Activated CD4-positive, CD25-positive, alpha-beta regulatory T cell treated with anti-CD3 and anti-CD28 coated beads, Interleukin-2, amount 50 U/mL, for 16 hours (primary cell): ENCODE measurements around the gene GCDH.
A peak's percentile ranks its signal among the peaks of the same experiment; 100 is the strongest.
"Not testable (repeated sequence)": the region's sequence is repeated elsewhere in the genome, so short reads cannot be mapped to it uniquely, and the experiment has no call there.

Source experiments
- DNase-seq: peaks from one replicate; pipeline ENCODE4 v3.0.0-alpha.2; 2020; ENCODE audit warnings: low read depth, low spot score

GCDH gene

DNA sequence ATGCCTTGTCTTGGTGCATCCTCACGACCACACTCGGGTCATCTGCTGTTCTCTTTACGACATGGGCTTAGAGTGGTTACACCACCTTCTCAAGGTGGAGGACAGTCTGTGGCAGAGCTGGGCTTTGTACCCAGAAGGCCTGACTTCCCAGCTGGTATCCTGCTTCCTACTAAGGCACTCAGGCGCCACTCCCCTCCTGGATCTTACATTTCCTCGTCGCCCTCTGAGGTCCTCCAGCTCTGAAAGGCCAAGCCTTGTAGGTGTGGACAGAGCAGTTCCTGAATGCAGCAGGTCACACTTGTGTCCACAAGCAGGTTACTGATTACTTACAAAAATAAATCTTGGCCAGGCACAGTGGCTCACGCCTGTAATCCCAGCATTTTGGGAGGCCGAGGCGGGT, 16.2 kb downstream of the GCDH start:
- DNase-seq: no peak

DNA sequence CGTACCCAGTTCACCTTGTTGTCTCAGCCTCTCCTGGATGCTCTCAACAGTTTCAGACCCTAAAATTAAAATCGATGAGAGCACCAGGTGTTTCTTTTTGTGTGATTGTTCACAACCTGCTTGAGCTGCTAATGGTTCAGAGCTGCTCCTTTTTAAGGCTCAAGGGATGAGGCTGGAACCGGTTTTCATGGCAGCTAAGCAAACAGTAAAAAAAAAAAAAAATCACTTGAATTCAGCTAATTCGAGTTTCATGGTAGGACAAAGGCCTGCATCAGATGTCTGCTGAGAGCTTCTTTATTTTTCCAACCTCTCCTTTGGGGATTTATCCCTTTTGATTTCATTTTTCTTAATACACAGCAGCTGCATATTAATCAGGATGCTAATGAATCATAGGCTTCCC, 21.6 kb downstream of the GCDH start:
- no peak for DNase-seq

DNA sequence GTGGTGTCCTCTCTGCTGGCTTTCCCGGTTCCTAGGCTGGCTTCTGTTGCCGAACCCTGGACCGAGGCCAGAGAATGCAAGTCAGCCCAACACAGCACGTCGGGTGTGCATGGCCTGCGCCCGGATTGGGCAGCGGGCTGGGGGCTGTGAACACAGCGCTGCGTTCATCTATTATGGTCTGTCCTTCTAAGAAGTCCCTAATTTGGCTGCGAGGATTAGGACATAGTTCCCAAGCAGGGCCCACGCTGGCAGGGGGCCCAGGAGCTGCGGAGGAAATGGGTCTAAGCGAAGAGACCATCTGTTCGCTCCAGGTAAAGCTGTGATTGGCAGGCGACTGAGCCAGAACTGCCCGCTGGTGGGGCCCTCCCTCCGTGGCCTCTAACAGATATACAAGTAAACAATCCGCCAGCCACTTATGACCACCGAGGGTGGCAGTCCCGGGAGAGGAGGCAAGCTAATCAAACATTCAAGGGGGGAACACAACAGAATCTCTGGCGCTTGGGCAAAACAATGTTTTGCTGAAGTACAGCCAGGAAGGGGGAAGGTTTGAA, 22.1 kb downstream of the GCDH start:
- no peak for DNase-seq

DNA sequence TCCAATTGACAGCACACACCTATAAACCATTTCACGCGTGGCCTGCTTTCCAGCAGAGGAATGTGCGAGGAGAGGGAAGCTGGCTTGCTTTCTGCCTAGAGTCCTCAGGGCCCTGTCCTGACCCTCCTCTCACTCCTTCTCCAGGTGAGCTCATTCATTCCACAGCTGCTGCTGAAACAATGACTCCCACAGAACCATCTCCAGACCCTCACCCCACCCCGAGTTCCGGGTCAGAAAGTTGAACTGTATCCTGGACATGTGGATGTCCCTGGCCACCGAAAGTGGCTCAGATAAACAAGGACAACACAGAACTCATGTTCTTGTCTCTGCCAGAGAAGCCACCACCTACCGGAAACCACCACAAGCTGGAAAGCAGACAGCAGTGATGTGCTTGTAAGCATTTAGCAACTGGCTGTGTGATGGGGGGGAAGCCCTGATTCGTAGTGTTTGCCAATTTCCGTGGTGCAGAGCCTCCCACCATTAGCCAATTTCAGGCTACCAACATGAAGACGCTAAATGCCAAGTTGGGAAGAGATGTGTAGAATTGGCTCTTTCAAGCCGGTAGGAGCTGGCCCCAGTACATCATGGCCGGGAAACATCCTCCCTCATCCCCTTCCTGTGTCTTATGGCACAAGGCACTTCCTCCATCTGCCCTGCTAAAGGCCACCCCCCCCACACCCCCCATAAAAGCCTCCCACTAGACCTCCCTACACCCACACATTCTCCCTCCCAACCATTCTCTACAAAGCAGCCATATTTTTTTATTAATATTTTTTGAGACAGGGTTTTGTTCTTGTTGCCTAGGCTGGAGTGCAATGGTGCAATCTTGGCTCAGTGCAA, 23.1 kb downstream of the GCDH start:
- DNase-seq: no peak

DNA sequence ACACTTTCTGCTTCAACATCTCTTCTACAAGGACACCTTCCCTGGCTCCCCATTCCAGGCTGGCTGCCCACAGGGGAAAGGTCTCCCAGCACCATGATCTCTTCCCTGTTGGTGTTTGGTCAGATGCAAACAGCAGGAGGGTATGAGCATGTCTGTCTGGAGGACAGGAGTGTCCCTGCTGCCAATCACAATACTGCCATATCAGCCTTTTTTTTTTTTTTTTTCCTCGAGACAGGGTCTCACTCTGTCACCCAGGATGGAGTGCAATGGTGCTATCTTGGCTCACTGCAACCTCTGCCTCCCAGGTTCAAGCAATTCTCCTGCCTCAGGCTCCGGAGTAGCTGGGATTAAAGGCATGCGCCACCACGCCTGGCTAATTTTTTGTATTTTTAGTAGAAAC, 24.9 kb downstream of the GCDH start:
- DNase-seq: not testable (repeated sequence)

DNA sequence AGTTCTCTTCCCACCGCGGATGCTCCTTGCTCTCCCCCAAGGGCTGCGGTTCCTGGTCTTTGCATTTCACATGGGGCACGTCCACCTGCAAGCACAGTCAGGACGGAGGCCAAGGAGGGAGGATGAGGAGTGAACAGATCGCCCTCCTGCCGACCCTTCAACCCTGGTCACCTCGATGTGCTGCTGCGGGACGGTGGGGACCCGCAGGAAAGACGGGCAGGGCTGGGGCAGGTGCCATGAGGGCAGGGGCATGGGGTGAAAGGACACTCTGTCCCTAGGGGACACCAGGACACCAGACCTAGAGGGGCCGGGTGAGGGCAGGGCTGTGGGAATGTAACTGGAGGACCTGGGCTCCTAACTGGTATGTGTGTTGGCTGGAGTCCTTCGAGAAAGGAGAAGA, 27.3 kb downstream of the GCDH start:
- DNase-seq: no peak

DNA sequence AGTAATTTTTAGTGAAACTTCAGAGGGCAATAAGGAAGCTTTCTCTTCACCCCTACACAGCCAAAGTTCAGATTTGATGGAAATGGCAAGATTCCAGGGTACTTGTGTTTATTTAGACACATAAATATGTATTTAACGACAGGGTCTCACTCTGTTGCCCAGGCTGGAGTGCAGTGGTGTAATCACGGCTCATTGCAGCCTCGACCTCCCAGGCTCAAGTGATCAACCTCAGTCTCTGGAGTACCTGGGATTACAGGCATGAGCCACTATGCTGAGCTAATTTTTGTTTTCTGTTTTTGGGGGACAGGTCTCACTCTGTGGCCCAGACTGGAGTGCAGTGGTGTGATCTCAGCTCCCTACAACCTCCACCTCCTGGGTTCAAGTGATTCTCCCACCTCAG, 30.1 kb downstream of the GCDH start:
- no peak for DNase-seq

DNA sequence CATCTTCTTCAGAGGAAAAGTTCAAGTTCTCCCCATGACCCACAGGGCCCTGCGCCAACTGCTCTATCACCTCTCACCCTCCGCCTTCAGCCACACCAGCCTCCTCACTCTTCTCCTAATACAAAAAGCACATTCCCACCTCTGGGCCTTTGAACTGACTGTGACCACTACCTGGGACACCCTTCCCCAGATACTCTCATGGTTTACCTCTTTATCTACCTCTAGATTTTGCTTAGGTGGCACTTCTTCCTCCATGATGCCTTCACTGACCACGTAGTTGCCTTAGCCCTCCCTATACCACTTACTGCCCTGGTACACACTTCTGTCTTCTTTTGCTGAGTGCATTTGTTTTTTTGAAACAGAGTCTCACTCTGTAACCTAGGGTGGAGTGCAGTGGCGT, 32.0 kb downstream of the GCDH start:
- DNase-seq: no peak

DNA sequence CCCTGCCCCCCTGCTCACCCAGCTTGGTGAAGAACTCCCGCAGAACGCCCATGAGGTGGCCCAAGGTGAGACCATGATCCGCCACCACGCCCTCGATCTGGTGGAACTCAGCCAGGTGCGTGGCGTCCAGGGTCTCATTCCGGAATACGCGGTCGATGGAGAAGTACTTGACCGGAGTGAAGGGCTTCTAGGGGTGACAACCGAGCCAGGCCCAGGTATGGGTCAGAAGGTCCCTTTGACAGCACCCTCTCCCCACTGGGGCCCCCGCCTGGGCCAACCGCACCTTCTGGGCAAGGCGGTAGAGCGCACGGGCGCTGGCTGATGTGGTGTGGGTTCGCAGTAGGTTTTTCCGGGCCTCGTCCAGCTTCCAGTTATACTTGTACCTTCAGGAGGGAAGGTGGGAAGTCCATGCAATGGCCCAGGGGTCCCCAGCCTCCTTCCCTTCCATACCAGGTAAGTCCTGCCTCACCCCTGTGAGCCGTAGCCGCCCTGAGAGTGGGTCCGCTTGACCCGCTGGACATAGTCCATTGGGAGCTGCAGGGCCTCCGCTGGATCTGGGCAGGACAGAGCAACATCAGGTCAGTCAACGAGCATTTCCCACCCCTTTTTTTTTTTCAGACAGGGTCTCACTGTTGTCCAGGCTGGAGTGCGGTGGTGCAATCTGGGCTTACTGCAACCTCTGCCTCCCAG, 33.8 kb downstream of the GCDH start:
- no peak for DNase-seq

DNA sequence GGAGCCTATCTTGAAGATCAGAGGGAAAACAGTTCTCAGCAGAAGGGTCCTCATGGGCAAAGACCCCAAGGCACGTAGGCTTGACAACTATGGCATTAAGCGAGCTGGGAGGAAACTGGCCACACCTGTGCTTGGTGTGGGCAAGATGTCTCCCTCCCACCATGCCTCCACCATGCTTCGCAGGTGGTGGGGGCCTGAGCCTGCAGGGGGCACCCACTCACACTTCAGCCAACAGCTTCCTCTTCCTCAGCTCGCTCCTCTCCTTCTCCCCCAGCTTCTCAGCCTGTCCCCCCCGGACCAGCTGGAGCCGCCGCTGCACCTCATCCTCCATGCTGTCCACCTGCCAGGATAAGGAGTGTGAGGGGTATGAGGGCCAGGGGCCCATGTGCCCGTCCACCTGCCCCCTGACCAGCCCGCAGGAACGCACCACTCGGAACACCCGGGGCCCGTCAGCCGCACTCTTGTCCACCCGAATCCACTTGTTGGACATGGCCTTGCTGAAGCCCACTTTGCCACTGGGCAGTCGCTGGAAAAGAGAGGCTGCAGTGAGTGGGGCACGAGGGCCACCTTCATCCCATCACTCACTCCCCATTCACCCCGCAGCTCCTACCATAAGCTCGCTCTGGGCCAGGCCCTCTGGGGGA, 39.2 kb downstream of the GCDH start:
- no peak for DNase-seq

DNA sequence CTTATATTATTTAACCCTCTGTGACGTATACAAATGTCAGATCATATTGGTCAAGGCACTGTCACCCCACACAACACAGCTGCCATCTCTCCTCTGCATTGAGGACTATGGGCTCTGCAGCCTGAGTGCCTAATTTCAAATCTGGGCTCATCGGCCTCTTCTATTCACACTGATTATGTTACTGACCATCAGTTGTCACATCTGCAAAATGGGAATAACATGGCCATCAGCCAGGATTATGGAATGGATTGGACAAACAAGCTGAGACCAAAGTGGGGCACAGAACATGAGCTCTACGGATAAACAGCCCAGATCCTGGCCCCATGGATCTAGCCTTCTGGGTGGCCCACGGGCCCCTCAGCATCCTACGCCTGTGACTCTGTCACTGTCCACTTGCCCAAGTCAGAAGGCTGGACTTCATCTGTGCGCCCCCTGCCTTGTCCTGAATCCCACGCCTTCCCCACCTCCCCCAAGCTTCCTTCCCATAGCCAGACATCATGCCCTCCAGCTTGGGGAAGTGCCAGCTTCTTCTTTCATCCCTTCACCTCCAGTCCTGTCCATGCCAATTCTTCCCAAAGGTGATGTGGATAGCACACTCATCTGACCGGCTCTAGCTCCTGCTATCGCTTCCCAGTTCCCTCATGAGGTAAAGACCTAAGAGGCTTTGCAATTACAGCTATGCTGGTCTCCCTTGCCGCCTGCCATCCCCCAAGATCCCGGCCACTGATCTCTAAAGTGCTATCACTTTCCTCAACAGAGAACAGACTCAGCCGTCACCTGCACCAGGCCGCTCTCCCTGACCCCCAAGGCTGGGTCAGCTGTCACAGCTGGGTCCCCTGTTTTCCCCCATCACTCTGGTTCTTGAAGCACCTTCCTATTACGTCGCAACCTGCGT, 41.7 kb downstream of the GCDH start:
- DNase-seq: no peak

DNA sequence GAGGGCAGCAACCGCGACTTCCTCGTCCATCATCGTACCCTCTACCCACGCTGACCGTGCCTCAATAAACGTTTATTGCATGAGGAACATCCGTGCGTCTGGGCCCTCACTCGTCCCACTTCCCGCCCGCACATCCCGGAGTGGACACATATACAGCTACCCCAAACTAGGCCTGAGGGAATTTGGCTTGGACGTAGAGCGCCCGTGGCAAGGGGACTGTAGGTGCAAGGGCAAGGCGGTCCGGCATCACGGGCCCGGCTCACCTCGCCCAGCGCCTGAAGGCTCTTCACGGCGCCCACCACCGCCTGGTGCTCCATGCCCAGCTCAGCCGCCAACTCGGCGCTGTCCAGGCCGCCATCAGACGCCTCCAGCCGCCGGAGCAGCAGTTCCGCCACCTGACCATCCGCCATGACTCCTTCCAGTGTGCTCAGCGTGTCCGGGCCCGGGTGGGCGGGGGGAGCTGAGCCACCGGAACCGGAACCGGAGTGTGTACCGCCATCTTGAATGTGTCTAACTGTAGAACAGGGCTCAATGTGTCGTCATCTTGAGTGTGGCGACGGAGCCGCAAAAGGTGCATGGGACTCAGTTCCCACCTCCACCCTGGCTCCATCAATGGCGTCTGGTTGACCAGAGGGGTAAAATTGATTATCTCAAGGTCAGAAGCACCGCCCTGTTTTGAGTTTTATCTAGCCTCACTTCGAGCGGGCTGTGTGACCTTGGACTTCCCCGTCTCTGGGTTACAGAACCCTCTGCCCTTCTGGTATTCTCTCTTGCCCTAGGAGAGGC, 42.5 kb downstream of the GCDH start, which contains the start of gene FARSA:
FARSA (minus strand) TSS at position 425 of the 786 bp plus-strand sequence; CDS start at position 410, 15 bp downstream.
- peak; percentile 82 for DNase-seq

DNA sequence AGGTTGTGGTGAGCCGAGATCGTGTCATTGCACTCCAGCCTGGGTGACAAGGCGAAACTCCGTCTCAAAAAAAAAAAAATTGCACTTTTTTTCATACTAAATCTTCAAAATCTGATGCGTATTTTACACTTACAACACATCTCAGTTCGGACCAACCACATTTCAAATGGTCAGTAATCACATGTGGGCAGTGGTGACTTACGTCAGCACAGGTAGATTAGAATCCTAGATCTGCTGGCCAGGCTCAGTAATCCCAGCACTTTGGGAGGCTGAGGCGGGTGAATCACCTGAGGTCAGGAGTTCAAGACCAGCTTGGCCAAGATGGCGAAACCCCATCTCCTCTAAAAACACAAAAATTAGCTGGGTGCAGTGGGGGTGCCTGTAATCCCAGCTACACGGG, 44.1 kb downstream of the GCDH start:
- no peak for DNase-seq

DNA sequence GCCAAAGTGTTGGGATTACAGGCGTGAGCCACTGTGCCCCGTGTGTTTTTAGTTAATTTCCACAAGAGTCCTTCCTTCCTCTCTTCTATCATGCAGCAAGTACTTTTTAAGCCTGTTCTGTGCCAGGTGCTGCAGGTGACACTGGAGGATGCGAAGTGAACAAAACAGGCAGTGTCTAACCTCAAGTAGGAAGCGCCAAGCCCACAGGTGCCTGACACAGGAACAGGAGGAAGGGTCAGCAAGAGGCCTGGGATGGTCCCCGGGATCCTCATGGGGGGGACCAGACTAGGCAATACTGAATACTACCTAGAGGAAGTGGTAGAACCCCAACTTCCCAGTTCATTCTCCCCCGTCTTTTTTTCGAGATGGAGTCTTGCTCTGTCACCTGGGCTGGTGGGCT, 45.6 kb downstream of the GCDH start:
- no peak for DNase-seq

DNA sequence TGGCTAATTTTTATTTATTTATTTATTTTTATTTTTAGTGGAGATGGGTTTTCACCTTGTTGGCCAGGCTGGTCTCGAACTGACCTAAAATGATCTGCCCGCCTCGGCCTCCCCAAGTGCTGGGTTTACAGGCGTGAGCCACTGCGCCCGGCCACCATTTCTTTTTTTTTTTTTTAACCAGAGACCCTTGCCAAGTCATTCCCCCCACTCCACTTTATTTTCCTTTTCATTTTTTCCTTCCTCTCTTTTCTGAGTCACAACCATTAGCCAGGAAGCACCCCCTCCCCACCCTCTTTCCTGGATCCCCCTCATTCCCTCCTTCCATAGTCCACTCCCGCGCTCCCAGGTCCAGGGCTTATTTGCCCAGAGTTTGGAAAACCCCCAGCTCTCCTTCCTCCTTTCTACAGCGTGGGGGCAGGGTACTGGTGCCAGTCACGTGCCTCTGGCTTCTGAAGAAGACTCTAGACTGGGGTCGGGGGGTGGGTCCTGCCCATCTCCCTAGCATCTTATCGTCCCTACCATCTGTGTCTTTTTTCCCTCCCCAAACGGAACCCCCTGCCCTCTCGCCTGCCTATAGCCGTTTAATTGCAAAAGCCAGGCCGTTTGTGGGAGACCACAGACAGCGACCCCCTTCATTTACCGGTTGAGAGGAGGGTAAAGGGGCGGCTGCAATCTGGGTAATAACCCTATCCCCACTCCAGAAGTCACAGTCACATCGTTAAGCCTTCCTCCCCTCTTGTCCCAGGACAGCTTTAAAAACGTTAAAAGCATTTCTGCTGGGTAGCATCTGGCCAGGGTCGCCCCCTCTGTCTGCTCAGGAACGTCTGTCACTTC, 46.4 kb downstream of the GCDH start:
- DNase-seq: no peak

DNA sequence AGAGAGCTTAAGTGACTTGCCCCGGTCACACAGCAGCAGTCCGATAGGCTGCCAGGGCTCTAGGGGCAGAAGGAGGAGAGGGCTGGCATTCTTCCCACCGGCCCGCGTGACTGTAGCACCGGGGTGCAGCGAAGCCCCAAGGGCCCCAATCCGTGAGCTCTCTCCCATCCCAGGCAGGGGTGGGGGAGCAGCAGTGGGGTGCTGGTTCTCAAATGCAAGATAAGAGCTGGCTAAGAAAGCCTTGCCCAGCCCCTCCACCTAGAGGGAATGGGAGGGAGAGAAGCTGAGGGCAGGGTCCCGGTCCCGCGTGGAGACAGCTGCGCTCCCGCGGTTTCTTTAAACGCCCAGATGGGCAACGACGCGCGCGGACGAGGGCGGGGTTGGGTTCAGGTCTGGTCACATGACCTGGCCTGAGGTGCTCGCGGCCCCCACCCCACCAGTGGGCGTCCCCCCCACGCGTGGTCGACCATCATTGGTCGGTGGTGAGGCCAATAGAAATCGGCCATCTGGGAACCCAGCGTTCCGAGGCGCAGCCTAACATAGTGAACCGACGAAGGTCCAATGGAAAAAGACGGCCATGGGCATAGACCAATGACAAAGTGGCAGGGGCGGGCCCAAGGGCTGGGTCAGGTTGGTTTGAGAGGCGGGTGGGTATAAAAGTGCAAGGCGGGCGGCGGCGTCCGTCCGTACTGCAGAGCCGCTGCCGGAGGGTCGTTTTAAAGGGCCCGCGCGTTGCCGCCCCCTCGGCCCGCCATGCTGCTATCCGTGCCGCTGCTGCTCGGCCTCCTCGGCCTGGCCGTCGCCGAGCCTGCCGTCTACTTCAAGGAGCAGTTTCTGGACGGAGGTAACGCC, 47.2 kb downstream of the GCDH start, which contains the start of gene CALR:
CALR (plus strand) TSS at position 683 of the 852 bp plus-strand sequence; CDS start at position 754, 71 bp downstream.
- peak; percentile 99 for DNase-seq

DNA sequence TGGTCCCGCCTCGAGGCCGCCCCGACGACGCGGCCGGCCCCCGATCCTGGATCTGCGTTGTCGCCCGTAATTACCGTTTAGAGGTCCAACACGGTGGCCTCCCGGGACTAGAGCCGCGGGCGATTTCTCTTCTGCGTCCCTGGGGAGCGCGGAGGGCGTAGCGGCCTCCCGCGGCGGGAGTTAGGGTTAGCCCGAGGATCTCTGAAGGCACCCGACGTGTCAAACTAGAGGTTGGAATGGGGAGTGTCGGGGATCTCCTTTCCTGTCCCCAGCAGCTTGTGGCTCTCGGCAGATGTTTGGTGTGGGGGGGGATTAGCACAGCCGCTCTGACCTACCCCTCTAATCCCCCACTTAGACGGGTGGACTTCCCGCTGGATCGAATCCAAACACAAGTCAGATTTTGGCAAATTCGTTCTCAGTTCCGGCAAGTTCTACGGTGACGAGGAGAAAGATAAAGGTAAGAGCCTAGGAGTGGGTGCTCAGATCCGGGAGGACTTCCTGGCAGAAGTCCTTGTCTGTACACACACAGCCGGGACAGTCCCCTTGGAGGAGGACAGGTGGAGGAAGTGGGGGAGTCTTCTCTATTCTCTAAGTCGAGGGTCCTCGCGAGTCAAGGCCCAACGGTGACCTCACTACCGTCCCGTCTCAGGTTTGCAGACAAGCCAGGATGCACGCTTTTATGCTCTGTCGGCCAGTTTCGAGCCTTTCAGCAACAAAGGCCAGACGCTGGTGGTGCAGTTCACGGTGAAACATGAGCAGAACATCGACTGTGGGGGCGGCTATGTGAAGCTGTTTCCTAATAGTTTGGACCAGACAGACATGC, 48.0 kb downstream of the GCDH start:
- no peak for DNase-seq
